HTR-8/SVneo (cell line): ENCODE results near the gene ZNF133.

Experiments used
- DNase-seq: peaks from one replicate; pipeline ENCODE4 v3.0.0; 2011; ENCODE audit warnings: low spot score, mixed read lengths; ENCODE audit not compliant: insufficient read length
- FAIRE-seq: peaks from 2 replicates; lab custom pipeline; 2011; peaks lifted over from hg19 to GRCh38; lab: Jason Lieb, UNC

The ZNF133 gene

GRCh38 chr20:18359854-18360253 lies 71.5 kb downstream of the ZNF133 start:
- FAIRE-seq: no peak
- DNase-seq: no peak

DNA sequence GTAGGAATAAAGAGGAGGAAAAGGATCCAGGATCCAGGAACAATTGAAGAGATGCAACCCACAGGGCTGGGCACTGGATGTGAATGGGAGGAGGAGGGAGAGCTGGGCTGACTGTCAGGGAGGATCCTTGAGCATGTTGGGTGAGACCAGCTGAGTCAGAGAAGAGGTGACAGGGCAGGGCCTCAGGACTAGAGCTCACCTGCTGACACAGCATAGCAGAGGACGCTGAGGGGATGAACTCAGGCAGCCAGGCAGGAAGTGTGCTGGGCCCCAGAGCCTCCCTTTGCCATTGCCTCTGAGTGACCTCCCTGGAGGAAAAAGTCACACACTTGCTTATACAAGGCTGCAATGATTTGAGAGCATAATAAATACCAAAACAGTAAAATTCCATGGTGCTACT lies 72.3 kb downstream of the ZNF133 start:
- DNase-seq (no peak), FAIRE-seq (no peak)

DNA sequence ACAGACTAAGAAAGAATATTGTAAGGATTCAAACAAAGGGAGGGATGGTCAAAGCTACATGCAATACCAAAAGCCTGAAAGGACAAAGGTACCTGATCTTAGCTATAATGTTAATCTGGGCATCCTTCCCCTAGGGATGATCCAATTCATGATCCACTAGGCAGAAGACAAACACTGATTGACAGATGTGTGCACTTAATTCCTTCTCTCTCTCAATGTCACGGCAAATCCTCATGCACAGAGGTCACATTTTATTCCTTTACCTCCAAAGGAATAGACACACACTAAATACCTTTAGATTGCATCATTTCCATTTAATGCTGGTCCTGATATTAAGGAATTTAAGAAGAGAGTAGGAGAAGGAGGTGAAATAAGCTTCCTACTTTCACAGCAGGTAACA lies 73.4 kb downstream of the ZNF133 start:
- DNase-seq (no peak), FAIRE-seq (no peak)

GRCh38 chr20:18362916-18363315 lies 74.6 kb downstream of the ZNF133 start:
- DNase-seq (no peak), FAIRE-seq (no peak)

DNA sequence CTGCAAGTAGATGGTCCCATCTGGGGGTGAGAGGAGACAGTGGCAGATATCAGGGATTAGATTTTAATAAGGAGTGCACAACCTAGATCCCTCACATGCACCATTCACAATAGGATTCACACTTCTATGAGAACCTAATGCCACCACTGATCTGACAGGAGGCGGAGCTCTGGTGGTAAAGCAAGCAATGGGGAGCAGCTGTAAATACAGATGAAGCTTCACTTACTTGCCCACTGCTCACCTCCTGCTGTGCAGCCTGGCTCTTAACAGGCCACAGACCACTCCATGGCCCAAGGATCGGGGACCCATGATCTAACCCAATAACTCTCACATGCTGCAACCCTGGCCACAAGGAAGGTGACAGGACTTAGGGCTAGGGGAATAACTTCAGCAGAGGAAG lies 75.4 kb downstream of the ZNF133 start:
- no peak for FAIRE-seq

GRCh38 chr20:18364768-18365167 lies 76.4 kb downstream of the ZNF133 start:
- DNase-seq (no peak), FAIRE-seq (no peak)

More for the DNA sequence above, 75.4 kb downstream of the ZNF133 start:
- no peak for DNase-seq
